HG02798 (cell line): ENCODE data around the gene RPS13.
"Not testable (repeated sequence)": the region's sequence is repeated elsewhere in the genome, so short reads cannot be mapped to it uniquely, and the experiment has no call there.

ENCODE experiments used
- ATAC-seq: cut with Tn5 transposase; IDR thresholded peaks from one replicate; pipeline ENCODE4 v1.9.1; 2021; ENCODE audit warnings: mild to moderate bottlenecking; ENCODE audit not compliant: unreplicated experiment, poor library complexity

Gene RPS13

DNA sequence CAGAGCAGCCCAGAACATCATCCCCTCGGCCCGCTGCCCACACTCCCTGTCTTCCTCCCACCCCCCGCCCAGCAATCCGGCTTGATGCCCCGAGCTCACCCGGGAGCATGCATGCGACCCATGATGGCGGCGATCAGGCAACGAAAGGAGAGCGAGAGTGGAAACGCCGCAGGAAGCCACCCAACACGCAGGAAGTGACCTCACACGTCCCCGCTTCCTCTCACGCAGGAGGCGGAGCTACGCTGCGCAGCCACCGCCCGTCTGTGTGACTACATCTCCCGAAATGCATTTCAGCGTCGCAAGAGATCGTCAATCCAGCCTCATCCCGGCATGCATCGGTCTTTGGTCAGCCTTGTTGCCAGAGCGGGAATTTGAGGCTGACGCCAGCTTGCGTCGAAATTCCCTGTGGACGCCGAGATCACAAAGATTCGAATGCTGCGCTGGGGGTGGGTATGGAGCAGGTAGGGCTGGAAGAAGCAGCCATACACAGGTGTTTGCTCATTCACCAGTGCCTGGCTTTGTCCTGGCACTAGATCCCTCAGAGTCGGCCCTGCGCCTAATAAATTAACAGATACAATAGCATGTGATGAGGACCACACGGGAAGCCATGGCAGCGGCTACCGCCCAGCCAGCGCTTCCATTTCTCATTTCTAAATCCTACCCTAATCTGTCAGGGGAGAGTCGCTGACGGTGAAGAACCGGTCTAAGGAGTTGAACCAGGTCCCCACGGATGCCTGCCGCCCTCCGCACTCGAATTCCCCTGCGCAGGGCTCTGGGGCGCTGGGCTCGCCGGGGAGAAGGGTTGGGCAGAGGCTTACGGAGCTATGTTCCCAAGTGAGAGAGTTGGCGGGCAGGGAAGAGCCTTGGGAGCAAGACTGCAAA is at the start of gene RPS13:
RPS13 (minus strand) TSS at position 148 of the 882 bp plus-strand sequence; CDS start at position 122, 26 bp downstream.
- ATAC-seq = peak; percentile 98

DNA sequence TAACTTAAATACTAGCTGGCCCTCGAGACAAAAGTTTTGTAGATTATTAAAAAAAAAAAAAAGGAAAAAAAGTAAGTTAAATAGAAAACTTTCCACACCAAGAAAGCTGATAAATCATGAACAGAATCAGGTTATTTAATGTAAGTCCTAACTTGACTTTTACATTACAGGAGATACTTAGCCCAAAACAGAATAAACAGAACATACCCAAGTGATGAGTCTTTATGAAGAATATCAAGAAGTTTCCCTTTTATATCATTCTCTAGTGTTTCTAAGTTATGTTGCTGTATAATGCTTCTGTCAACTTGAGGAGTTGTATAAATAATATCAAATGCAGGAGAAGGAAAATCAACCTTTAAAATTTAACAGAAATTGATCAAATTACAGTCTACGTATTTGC is 44.5 kb upstream of the RPS13 start:
- ATAC-seq = no peak

DNA sequence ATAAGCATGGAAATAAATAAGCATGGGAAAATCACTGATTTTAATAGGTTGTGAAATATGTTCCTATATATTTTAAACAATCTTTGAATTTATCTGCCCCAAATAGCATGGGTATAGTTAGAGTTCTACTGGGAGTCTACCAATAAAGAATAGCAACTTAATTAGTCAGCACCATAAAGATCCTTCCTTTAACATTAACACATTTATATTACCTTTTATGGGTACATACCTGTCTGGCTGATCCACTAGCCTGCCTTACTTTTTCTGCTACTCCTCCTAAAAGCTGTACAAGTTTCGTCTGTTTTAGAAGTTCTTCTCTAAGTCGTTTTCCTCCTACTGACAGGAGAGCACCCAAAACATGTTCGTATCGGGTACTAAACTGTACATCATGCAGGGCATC is 39.8 kb upstream of the RPS13 start:
- ATAC-seq = no peak

DNA sequence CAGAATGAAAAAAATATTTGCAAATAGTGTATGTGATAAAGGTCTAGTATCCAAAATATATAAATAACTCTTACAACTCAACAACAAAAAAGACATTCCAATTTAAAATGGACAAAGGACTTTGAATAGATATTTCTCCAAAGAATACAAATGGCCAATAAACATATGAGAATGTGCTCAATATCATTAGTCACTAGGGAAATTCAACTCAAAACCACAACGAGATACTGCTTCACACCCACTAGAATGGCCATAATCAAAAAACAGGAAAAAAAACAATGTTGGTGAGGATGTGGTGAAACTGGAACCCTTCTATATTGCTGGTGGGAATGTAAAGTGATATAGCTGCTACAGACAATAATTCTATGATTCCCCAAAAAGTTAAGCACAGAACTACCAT is 38.6 kb upstream of the RPS13 start:
- no peak for ATAC-seq

DNA sequence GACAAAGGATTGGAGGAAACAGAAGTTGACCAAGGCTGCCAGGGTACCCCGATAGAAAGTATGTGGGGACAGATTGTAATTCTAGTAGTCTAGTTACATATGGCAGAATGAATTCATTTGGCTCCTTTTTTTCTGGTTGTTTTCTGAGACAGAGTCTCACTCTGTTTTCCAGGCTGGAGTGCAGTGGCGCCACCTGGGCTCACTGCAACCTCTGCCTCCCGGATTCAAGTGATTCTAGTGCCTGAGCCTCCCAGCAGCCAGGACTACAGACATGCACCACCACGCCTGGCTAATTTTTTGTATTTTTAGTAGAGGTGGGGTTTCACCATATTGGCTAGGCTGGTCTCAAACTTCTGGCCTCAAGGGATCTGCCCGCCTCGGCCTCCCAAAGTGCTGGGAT is 30.3 kb upstream of the RPS13 start:
- not testable (repeated sequence) for ATAC-seq

DNA sequence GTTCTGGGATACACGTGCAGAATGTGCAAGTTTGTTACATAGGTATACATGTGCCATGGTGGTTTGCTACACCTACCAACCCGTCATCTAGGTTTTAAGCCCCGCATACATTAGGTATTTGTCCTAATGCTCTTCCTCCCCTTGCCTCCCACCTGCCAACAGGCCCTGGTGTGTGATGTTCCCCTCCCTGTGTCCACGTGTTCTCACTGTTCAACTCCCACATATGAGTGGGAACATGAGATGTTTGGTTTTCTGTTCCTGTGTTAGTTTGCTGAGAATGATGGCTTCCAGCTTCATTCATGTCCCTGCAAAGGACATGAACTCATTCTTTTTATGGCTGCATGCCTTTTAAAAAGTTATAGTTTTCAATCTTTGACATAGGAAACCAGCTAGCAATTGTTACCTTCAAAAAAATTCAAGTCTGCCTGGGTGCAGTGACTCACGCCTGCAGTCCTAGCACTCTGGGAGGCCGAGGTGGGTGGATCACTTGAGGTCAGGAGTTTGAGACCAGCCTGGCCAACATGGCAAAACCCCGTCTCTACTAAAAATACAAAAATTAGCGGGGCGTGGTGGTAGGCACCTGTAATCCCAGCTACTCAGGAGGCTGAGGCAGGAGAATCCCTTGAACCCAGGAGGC is 28.1 kb upstream of the RPS13 start:
- ATAC-seq = not testable (repeated sequence)

DNA sequence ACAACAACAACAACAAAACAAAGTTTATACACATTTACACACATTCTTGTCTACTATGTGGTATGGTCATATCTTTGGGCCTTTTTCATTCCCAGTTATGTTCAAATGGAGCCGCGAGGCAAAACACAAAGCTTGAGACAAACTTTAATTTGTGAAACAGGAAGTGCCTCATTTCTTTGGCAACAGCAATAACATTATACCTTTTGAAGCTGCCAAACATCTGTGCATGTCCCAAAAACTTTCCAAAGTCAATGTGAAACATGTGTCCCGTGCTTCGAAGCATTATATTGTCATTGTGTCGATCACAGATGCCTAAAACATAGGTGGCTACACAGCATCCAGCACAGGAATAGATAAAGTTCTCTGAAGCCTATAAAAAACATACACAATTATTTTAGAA is 25.0 kb upstream of the RPS13 start:
- ATAC-seq = no peak

DNA sequence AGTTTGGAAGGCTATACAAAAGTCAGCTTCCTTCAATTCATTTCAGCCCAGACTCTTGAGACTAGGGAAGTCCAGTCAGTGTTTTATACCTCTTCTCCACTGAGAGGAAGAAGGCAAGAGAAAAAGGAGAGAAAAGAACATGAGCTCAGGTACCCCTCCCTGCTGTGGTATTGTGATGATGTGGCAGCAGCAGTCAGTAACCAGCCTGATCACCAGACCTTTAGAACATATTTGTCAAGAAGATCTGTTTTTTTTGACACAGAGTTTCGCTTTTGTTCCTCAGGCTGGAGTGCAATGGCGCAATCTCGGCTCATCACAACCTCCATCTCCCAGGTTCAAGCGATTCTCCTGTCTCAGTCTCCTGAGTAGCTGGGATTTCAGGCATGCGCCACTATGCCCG is 21.2 kb upstream of the RPS13 start:
- ATAC-seq = no peak

DNA sequence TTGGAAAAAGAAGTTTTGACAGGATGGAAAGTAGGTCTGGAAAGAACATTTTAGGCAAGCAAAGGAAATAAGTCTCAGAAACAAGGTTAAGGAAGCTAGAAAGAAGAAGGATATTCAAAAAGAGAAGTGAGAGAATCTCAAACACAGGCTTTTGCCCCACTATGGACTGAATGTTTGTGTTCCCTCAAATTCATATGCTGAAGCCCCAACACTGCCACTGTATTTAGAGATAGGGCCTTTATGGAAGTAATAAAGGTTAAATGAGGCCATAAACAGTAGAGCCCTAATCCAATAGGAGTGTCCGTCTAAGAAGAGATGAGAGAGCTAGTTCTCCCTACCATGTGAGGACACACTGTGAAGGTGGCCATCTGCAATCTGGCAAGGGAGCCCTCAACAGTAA is 20.6 kb upstream of the RPS13 start:
- no peak for ATAC-seq

DNA sequence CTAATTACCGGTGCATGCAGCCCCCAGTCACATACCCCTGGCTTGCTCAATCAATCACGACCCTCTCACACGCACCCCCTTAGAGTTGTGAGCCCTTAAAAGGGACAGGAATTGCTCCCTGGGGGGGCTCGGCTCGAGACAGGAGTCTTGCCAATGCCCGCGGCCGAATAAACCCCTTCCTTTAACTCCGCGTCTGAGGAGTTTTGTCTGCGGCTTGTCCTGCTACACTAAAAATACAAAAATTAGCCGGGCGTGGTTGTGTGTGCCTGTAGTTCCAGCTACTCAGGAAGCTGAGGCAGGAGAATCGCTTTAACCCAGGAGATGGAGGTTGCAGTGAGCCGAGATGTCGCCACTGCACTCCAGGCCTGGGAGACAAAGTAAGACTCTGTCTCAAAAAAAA is 8.5 kb upstream of the RPS13 start:
- not testable (repeated sequence) for ATAC-seq

DNA sequence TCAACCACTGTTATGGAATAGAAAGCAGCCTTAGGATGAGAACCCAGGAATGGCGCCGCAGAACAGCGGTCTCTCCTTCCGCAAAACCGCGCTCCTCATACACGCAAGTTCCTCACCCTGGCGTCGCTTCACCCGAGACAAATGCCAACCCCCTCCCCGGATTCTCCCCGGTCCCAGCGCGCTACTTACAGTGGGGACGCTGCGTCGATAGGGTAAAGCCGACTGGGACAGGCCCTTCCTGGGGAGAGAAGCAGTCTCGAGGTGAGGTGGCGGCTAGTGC is 287 bp downstream of the RPS13 start:
- peak; percentile 8 for ATAC-seq

DNA sequence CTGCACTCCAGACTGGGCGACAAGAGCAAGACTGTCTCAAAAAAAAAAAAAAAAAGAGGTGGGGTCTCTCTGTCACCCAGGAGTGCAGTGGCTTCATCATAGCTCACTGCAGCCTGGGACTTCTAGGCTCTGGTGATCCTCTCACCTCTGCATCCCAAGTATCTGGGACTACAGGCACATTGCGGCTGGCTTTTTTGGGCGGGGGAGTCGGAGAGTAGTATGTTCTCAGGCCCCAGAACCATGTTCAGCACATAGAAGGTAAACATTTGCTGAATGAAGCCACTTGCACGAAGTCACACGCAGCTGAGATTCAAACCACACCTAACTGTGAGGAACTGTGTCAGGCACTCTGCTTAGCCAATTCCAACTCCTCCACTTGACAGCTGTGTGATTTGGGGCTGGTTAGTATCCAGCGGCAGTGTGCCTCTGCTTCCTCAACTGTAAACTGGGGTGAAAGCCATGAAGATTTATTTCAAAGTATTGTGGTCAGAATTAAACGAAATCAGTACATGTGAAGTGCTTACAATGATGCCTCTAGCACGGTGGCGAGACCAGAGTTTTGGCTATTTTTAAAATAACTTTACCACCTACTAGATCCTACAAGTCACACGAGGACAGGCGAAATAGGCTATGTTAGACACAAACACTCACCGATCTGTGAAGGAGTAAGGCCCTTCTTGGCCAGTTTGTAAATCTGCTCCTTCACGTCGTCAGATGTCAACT is 789 bp downstream of the RPS13 start:
- ATAC-seq = no peak

DNA sequence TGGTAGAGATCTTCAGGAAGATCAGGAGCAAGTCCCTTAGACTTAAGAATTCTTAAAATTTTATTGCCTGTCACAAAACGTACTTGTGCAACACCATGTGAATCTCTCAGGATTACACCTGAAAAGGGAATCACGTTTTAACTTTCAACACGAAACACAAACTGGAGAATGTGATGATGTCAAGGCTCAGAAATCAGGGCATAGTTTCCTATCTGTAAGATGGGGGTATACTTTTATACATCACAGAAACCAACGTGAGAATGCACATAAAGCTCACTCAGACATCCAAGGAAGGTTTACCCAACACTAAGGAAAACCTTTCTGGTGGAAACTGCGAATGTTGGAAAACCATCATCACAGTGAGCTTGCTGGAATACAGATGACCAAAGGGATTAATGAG is 2.0 kb downstream of the RPS13 start:
- ATAC-seq = no peak

DNA sequence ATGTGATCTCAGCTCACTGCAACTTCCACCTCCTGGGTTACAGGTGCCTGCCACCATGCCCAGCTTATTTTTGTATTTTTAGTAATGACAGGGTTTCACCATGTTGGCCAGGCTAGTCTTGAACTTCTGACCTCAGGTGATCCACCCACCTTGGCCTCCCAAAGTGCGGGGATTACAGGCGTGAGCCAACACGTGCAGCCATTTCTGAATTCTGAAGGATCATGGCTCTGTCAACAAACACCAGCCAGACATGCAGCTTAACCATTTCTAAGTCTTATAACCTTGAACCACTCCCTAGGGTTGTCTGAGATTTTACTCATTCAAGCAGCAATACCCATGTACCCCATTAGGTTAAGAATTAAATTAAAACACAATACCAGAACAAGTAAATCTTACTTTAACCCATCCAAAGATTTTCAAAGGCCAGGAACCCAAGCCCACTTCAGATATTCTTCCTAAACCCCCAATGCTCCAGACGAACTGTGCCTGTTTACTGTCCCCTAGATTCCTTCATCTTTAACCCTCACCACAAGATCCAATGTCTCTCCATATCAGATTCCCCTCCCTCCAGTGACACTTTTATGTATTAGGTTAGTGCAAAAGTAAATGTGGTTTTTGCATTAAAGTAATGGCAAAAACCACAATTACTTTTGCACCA is 4.0 kb downstream of the RPS13 start:
- ATAC-seq = no peak

DNA sequence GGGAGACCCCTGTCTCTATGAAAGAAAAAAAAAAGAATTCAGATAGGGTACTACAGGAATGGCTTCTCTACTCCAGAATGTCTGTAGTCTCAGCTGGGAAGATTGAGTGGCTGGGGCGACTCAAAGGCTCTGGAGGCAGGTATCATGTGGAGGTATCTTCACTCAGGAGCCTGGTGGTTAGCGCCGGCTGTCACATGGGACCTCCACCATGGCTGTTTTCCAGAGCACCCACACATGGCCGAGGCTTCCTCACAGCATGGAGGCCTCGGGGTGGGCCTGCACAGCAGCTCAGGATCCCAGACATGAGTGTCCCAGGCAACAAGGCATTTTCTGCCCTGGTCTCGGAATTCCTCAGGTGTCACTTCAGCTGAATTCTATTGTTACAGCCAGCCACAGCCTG is 10.1 kb downstream of the RPS13 start:
- no peak for ATAC-seq

DNA sequence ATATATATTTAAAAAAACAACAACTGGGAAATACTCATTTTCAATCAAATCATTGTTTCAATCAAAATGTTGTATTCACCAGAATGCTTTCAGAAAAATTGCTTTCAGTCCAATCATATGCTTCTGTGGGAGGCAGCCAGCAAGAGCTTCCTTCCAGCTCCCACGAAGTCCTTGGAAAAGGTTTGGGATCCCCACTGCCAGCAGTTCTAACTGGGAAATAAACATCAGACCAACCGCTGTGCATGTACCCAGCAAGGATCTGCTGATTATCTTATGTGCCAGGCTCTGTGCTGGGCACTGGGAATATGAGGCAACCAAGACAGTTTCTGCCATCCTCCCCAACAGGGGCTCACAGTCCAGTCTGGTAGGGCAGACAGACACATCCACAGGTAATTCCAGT is 10.8 kb downstream of the RPS13 start:
- no peak for ATAC-seq

DNA sequence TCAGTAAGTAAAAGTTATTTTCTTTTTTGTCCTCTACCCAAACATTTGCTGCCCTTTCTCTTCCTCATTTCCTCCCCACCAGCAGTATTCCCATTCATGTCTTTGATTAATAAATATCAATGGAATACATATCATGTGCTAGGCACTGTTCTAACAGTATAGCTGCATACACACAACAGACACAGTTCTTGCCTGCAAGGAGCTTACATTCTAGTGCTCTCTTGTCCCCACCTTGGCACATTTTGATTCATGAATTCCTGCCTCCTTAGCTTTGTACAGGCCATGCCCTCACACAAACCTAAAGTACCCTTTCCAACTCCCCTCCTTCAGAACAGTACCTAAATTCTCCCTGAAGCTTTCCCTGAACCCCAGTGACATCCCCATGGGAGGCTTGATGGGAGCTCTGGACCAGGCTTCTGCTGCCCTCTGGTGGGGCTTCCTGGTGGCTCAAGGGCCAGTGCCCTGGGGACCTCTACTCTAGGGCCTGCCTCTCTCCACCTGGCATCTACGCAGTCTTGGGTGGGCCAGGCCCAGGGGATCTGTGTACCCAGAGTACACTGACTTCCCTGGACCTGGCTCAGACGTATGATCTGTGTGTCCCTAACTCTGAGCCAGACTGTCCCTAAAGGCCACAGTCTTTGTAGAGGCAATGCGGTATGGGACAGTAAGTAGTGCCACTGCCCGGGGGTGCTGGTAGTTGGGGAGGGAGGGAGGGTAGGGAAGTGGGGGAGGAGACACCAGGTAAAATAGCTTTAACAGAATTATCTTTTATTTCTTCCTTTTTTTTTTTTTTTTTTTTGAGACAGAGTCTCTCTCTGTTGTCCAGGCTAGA is 14.1 kb downstream of the RPS13 start:
- peak; percentile 75 for ATAC-seq

DNA sequence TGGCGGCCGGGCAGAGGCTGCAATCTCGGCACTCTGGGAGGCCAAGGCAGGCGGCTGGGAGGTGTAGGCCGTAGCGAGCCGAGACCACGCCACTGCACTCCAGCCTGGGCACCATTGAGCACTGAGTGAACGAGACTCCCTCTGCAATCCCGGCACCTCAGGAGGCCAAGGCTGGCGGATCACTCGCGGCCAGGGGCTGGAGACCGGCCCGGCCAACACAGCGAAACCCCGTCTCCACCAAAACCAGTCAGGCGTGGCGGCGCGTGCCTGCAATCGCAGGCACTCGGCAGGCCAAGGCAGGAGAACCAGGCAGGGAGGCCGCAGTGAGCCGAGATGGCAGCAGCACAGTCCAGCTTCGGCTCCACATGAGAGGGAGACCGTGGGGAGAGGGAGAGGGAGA is 26.3 kb downstream of the RPS13 start:
- ATAC-seq = not testable (repeated sequence)

DNA sequence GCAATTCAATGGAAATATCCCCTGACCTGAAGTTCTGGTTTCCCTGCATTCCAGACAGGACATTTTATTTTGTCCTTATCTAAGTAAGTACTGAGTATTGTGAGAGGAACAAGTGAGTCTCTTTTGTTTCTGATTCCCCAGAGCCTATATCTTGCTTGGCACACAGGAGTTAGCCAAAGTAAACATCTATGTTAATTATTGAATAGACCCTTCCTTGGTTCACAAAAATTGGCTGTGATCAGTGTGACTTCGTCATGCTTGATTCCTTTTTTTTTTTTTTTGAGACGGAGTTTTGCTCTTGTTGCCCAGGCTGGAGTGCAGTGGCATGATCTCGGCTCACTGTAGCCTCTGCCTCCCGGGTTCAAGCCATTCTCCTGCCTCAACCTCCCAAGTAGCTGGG is 29.0 kb downstream of the RPS13 start:
- not testable (repeated sequence) for ATAC-seq

DNA sequence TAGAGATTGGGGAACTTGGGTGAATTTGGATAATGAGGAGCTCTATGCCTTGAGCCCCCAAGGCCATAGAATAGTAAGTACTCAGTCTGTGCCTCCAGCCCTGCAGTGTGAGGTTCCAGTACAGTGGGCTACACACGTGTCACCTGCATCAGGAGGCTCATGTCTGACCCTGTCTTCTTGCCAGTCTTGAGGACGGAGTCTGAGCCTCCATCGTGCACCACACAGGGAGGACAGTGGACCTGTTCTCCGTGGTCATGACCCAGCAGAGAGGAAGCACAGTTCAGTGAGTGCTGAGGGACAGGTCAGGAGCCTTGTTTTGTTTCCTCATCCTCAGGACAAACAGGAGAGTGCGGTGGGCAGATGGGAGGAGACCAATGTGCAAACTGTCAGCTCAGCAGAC is 30.8 kb downstream of the RPS13 start:
- ATAC-seq = no peak
